HepG2 (cell line): ENCODE data around the gene TRPV2. TPM values are rescaled to one million over a fixed set of nuclear protein-coding genes. Genes with fewer than 3 reads are reported as not detected.
A peak's percentile ranks its signal among the peaks of the same experiment; 100 is the strongest.

Experiments used
- ATF3 ChIP-seq: sonication (generic); formaldehyde crosslinking; IDR thresholded peaks from 2 replicates; pipeline ENCODE4 v1.4.0; 2020; ENCODE audit warnings: missing genetic modification reagents
- CTCF ChIP-seq: sonication (generic); formaldehyde crosslinking; IDR thresholded peaks from 2 replicates; pipeline ENCODE4 v1.5.0; 2020; ENCODE audit warnings: mild to moderate bottlenecking, missing genetic modification reagents, moderate library complexity
- ESRRA ChIP-seq: sonication (generic); formaldehyde crosslinking; IDR thresholded peaks from 2 replicates; pipeline ENCODE4 v1.5.1; 2020; ENCODE audit warnings: mild to moderate bottlenecking, low read depth, missing genetic modification reagents
- GMEB2 ChIP-seq: IDR thresholded peaks from 2 replicates; pipeline ENCODE4 v1.6.1; 2016; ENCODE audit warnings: missing biosample characterization, missing genetic modification reagents, low read depth
- GPBP1L1 ChIP-seq: sonication (generic); formaldehyde crosslinking; IDR thresholded peaks from 2 replicates; pipeline ENCODE4 v1.5.0; 2020; ENCODE audit warnings: mild to moderate bottlenecking, missing genetic modification reagents
- HNF1B ChIP-seq: sonication (generic); formaldehyde crosslinking; IDR thresholded peaks from 2 replicates; pipeline ENCODE4 v1.5.1; 2020; ENCODE audit warnings: mild to moderate bottlenecking, moderate library complexity, missing genetic modification reagents
- LCORL ChIP-seq, 2 experiments: fragments of 450-650 bp in 1 of 2; sonication (generic) in 1 of 2; formaldehyde crosslinking in 1 of 2; IDR thresholded peaks; 2 replicates each; pipeline versions ENCODE4 v1.5.0 to v1.6.1; 2017 to 2020; ENCODE audit warnings: antibody characterized with exemption in 1 of 2, missing genetic modification reagents in 1 of 2
- PLSCR1 ChIP-seq: sonication (generic); formaldehyde crosslinking; IDR thresholded peaks from 2 replicates; pipeline ENCODE4 v1.5.0; 2020; ENCODE audit warnings: missing genetic modification reagents, mild to moderate bottlenecking, borderline replicate concordance
- PRMT3 ChIP-seq: sonication (generic); formaldehyde crosslinking; IDR thresholded peaks from 2 replicates; pipeline ENCODE4 v1.8.1; 2022; ENCODE audit warnings: low read depth, mild to moderate bottlenecking, moderate library complexity, missing genetic modification reagents, borderline replicate concordance
- SNRNP70 ChIP-seq: fragments of 200-400 bp; formaldehyde crosslinking; IDR thresholded peaks from 2 replicates; pipeline ENCODE4 v1.6.1; 2017; ENCODE audit warnings: mild to moderate bottlenecking, low read depth, low read length, moderate library complexity
- TFAP4 ChIP-seq: sonication (generic); IDR thresholded peaks from 2 replicates; pipeline ENCODE4 v1.6.1; 2016; ENCODE audit warnings: low read depth, borderline replicate concordance
- ZFAT ChIP-seq: sonication (generic); formaldehyde crosslinking; conservative IDR thresholded peaks from 2 replicates; pipeline ENCODE4 v1.8.1; 2023; ENCODE audit warnings: missing genetic modification reagents, inconsistent platforms
- ZFP36L2 ChIP-seq: sonication (generic); formaldehyde crosslinking; IDR thresholded peaks from 2 replicates; pipeline ENCODE4 v1.4.0; 2020; ENCODE audit warnings: missing genetic modification reagents
- ZKSCAN1 ChIP-seq: fragments of 150-350 bp; IDR thresholded peaks from 2 replicates; pipeline ENCODE4 v1.6.1; 2014; ENCODE audit warnings: low read length
- ZNF296 ChIP-seq: sonication (generic); formaldehyde crosslinking; conservative IDR thresholded peaks from 2 replicates; pipeline ENCODE4 v1.5.0; 2020; ENCODE audit warnings: mild to moderate bottlenecking, missing genetic modification reagents
- ZNF556 ChIP-seq: sonication (generic); formaldehyde crosslinking; IDR thresholded peaks from 2 replicates; pipeline ENCODE4 v1.4.0; 2020; ENCODE audit warnings: mild to moderate bottlenecking, missing genetic modification reagents, borderline replicate concordance
- ZNF567 ChIP-seq: sonication (generic); formaldehyde crosslinking; IDR thresholded peaks from 2 replicates; pipeline ENCODE4 v1.8.1; 2023; ENCODE audit warnings: mild to moderate bottlenecking, missing genetic modification reagents, borderline replicate concordance
- ZNF740 ChIP-seq: sonication (generic); formaldehyde crosslinking; IDR thresholded peaks from 2 replicates; pipeline ENCODE4 v1.4.0; 2020; ENCODE audit warnings: missing genetic modification reagents
- polyA plus RNA-seq, 8 experiments: library from polyadenylated mRNA; depleted of rRNA in 3 of 8; stranded (reverse) in 7 of 8; unstranded in 1 of 8; fragments of >200 nt; fragmentation: Illumina TruSeq in 4 of 8; extraction: Trizol in 4 of 8; gene quantifications; 2 replicates each; pipeline versions ENCODE4 v1.2.1 to v1.2.3, GENCODE V29; 2011 to 2016; ENCODE audit warnings: low read depth in 4 of 8, missing spikeins in 1 of 8, mixed read lengths in 1 of 8; ENCODE audit not compliant: insufficient read depth in 1 of 8
- total RNA-seq, 5 experiments: library from RNA; depleted of rRNA; stranded (reverse); fragments of >200 nt; fragmentation: Illumina TruSeq; extraction: Trizol; gene quantifications; 2 replicates each; pipeline ENCODE4 v1.2.3, GENCODE V29; 2016; ENCODE audit warnings: low read depth in 1 of 5

Gene TRPV2
- total and polyA plus RNA-seq, 2 of the 13 experiments (the other 11 are each of a cell fraction or from before 2014, with no cell fraction given): 13.6 to 21.3 TPM

GRCh38 chr17:16380640-16381495 lies 34.5 kb upstream of the TRPV2 start, which contains the start of gene UBB (continued):
- TF ChIP-seq TFAP4: no peak; the same call in 1 of the 2 replicates
- TF ChIP-seq HNF1B (CRISPR knock-in tag): no peak; the same call in 1 of the 2 replicates
- TF ChIP-seq ZNF296 (CRISPR knock-in tag): 0 out of 2 replicates have a peak, but pooled peaks have one; percentile 18
- TF ChIP-seq ZNF567 (CRISPR knock-in tag): no peak
- peak; percentile 100 for TF ChIP-seq GMEB2 (CRISPR knock-in tag)
- TF ChIP-seq ATF3 (CRISPR knock-in tag): 0 out of 2 replicates have a peak, but pooled peaks have one; percentile 42
- no peak; the same call in 1 of the 2 replicates for TF ChIP-seq ZNF740 (CRISPR knock-in tag)
- no peak for TF ChIP-seq ZFP36L2 (CRISPR knock-in tag)
- TF ChIP-seq SNRNP70: no peak
- TF ChIP-seq GPBP1L1 (CRISPR knock-in tag): no peak
- no peak for TF ChIP-seq ZFAT
- TF ChIP-seq ESRRA (CRISPR knock-in tag): no peak; the same call in 1 of the 2 replicates
- no peak; the same call in 1 of the 2 replicates for TF ChIP-seq ZKSCAN1
- TF ChIP-seq CTCF: peak; percentile 52
- TF ChIP-seq LCORL (IDR thresholded peaks at IDR 0.05): no peak
- peak; percentile 59; the same call in 1 of the 2 replicates for TF ChIP-seq LCORL (CRISPR knock-in tag; IDR thresholded peaks at IDR 0.05)
- no peak for TF ChIP-seq PLSCR1 (CRISPR knock-in tag)
- TF ChIP-seq PRMT3 (CRISPR knock-in tag): no peak
- TF ChIP-seq ZNF556: no peak
